ENCODE measurements around the gene NIPAL1.

Gene NIPAL1

GRCh38 chr4:48067536-48067935, 51.0 kb downstream of the NIPAL1 start:
- DNase-seq (ENCODE audit: low spot score): no peak

GRCh38 chr4:48068182-48068581, 51.6 kb downstream of the NIPAL1 start:
- no peak for DNase-seq (ENCODE audit: low spot score)

DNA sequence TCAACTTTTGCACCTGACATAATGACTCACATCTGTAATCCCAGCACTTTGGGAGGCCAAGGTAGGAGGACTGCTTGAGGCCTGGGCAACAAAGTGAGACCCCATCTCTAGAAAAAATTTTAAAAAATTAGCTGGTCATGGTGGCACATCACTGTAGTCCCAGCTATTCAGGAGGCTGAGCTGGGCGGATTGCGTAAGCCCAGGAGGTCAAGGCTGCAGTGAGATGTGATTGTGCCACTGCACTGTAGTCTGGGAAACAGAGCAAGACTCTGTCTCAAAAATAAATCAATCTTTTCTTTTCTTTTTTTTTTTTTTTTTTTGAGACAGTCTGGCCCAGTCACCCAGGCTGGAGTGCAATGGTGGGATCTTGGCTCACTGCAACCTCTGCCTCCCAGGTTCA, 52.5 kb downstream of the NIPAL1 start:
- DNase-seq (ENCODE audit: low spot score): no peak

DNA sequence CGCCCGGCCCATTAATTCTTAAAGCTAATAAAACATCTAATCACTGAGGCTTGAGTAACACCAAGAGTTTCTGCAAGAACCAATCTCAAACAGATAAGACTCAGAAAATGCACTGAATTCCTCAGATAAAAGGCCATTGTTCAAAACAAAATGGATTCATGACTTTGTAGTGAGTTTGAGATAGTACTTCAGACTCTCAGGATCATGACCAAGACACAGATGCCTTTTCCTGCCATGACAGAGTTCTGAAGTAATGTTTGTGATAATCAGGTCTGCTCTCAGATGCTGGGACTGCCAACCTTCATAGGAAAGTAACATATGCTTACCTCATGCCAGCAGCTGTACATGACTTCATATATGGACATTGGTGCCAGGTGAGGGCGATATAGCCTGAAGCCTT, 54.6 kb downstream of the NIPAL1 start:
- DNase-seq (ENCODE audit: low spot score): no peak

DNA sequence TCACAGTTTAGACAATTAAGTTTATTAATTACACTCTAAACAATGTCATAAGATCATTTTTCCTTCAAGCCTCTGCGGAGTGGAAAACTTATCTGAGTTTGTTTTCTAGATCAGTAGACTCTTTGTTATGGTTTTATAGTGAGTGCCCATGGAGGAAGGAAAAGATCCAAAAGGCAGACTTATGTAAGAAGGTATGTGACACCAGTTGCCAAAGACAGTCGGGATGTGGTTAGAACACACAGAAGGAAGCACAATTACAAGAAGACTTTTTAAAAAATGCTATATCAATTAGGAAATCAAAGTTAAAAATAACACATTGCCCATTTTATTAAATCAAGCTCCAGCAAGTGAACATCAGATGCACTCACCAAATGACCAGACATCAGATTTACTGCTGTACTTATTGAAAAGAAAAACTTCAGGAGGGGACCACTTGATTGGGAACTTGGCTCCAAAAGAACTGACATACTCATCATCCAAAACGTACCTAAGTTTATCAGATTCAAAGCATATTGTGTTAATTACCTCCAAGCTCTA, 57.1 kb downstream of the NIPAL1 start:
- no peak for DNase-seq (ENCODE audit: low spot score)

DNA sequence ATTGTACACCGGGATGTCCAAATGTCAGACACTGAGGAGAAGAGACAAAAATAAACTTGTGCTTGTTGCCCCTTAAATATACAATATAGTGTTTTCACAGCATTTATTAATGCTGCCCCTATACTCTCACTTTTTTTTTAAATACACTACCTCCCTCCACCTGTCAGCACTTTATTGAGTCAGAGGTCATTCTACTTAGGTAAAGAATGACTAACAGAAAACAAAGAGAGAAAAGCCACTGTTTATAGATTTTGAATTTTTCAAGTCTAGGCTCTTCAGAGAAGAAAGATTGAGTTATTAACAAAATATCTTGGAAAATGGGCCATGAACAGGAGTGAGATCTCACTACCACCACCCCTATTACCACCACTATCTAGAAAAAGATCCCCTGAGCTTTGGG, 58.1 kb downstream of the NIPAL1 start:
- DNase-seq (ENCODE audit: low spot score): no peak

DNA sequence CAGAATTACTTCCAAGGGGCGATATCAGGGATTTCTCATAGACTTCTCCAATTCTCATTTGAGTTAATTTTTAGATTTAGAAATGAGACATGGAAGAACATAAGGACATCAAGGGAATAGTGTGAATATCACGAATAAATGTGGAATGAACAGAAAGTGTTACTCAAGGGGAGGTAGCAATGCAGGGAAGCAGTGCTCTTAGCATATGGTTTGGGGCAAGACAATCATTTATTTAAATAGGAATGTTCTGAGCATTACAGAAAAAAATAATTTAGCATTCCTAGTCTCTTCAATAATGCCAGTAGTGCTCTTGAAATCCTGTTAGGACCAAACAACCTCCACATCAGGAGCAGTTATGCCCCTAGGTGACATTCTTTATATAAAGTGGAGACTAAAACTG, 61.9 kb downstream of the NIPAL1 start:
- no peak for DNase-seq (ENCODE audit: low spot score)

DNA sequence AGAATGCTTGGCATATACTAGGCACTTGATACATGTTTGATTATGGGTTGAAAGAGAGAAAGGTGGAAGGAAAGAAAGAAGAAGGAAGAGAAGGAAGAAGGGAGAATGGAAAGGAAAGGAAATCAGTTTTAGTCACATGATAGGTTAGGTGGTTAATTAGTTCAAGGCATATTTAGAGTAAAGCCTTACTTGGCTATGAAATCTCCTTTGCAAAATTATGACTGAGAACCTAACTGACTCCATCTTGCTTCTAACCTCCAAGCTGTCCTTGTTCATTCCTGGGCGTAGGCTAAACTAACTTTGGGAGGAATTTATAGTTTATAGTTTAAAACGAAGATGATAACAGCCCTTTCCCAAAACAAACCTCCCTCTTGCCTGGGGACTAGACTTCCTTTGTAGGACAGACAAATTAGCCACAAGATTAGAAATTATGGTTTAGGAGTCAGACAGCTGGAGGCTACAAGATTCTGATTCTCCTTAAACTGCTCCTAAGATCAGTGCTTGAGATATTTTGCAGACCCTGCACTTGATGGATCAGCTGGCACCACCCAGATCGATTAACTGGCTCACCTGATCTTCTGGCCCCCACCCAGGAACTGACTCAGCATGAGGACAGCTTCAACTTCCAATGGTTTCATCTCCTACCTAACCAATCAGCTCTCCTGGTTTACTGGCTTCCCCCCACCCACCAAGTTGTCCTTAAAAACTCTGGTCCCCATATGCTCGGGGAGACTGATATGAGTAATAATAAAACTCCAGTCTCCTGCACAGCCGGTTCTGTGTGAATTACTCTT, 62.5 kb downstream of the NIPAL1 start:
- DNase-seq (ENCODE audit: low spot score): no peak

- DNase-seq (ENCODE audit: low spot score): no peak
These were observed 63.4 kb downstream of the NIPAL1 start for GRCh38 chr4:48079972-48080391.

- no peak for DNase-seq (ENCODE audit: low spot score)
These were observed 64.6 kb downstream of the NIPAL1 start for GRCh38 chr4:48081196-48081595.

DNA sequence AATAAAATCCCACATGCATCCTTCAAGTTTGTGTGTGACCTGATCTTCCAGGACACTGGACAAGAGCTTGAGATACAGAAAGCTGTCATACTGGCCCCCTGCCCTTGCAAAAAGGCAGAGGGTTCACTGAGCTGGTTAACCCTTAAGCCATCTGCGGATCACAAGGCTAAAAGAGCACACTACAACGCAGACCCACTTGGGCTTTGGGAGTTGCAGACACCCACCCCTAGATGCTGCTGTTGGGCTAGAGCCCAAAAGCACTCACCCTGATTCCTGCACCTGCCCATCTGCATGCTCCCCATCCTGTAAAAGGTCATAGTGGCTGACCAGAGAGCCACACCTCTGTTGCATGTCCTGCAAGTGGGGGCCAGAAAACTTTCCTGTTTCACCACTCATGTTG, 66.4 kb downstream of the NIPAL1 start:
- no peak for DNase-seq (ENCODE audit: low spot score)

DNA sequence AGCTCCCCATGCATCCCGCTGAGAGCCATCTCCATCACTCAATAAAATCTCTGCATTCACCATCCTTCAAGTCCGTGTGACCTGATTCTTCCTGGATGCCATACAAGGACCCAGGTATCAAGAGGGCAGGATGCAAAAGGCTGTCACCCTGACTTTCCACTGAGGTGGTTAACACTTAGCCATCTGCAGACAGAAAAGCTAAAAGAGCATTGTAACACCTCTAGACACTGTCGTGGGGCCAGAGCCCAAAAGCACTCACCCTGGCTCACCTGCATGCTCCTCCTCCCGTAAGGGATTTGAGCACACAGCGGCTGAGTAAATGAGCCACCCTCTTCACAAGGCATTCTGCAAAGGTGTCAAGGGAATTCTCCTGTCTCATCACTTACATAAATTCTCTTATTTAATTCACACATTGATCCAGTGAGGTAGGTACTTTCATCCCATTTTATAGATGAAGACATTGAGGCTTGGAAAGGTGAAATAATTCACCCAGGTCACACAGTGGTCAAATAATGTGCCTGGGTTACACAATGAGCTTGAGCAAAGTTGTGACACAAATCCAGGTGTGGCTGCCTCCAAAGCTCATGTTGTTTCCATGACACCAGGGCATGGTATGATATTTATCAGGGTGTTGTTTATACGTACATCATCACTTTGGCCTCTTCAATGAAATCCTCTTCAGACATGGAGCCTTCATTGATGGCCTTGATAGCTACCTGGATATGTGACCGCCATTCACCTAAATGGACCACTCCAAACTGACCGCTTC, 69.4 kb downstream of the NIPAL1 start:
- no peak for DNase-seq (ENCODE audit: low spot score)
